Osteoblast (primary cell): ENCODE results near the gene HYAL1. TPM values are rescaled to one million over a fixed set of nuclear protein-coding genes. Genes with fewer than 3 reads are reported as not detected.

Experiments
- DNase-seq: peaks from one replicate; pipeline ENCODE4 v3.0.0; 2011; ENCODE audit warnings: low spot score, mixed read lengths; ENCODE audit not compliant: insufficient read length; ENCODE audit errors: missing footprints
- H2AFZ ChIP-seq: 2 replicates; pipeline ENCODE4 v1.6.0; 2011; ENCODE audit warnings: mild to moderate bottlenecking, low read length
- H3K27ac ChIP-seq: 2 replicates; pipeline ENCODE4 v1.5.1; 2011; ENCODE audit warnings: mild to moderate bottlenecking, low read depth, low read length, moderate library complexity
- H3K27me3 ChIP-seq: 2 replicates; pipeline ENCODE4 v1.6.0; 2012; ENCODE audit warnings: mild to moderate bottlenecking, control low read depth, inconsistent platforms, low read length, moderate library complexity; ENCODE audit not compliant: insufficient read depth
- H3K36me3 ChIP-seq: 2 replicates; pipeline ENCODE4 v1.5.1; 2011; ENCODE audit warnings: mild to moderate bottlenecking, low read length, control low read depth, moderate library complexity; ENCODE audit not compliant: insufficient read depth
- H3K4me1 ChIP-seq: 2 replicates; pipeline ENCODE4 v1.5.1; 2011; ENCODE audit warnings: mild to moderate bottlenecking, low read length, control low read depth, moderate library complexity; ENCODE audit not compliant: insufficient read depth
- H3K4me2 ChIP-seq: 2 replicates; pipeline ENCODE4 v1.6.0; 2011; ENCODE audit warnings: mild to moderate bottlenecking, low read length; ENCODE audit not compliant: insufficient read depth
- H3K4me3 ChIP-seq: fragments of 200-600 bp; sonication (generic); 3 replicates; pipeline ENCODE4 v1.5.1; 2012; ENCODE audit warnings: mild to moderate bottlenecking, low read length, inconsistent platforms; ENCODE audit not compliant: insufficient read depth
- H3K79me2 ChIP-seq: 2 replicates; pipeline ENCODE4 v1.6.0; 2012; ENCODE audit warnings: mild to moderate bottlenecking, low read length, control low read depth, inconsistent platforms; ENCODE audit not compliant: insufficient read depth
- H3K9me3 ChIP-seq: 2 replicates; pipeline ENCODE4 v1.5.1; 2011; ENCODE audit warnings: low read depth, low read length, control low read depth
- H4K20me1 ChIP-seq: 2 replicates; pipeline ENCODE4 v1.6.0; 2012; ENCODE audit warnings: mild to moderate bottlenecking, low read length, control low read depth; ENCODE audit not compliant: insufficient read depth
- CTCF ChIP-seq: IDR thresholded peaks from 2 replicates; pipeline ENCODE4 v1.5.1; 2011; ENCODE audit warnings: mild to moderate bottlenecking, low read depth, low read length, moderate library complexity; ENCODE audit errors: extremely low read depth
- total RNA-seq: library from RNA; depleted of rRNA; stranded (reverse); fragments of >200 nt; gene quantifications from 2 replicates; pipeline ENCODE4 v1.2.3, GENCODE V29; 2012

The HYAL1 gene
- total RNA-seq, 1 donor, result under 0.01 TPM

GRCh38 chr3:50294089-50294488 lies 9.3 kb downstream of the HYAL1 start:
- no peak overlapping the region for H3K4me3 ChIP-seq
- peaks cover 23% of the 10 kb centered on the region for H3K4me1 ChIP-seq
- H3K27me3 ChIP-seq, result no peaks in the 10 kb centered on the region
- H3K4me2 ChIP-seq, result no peak overlapping the region
- no peak for DNase-seq
- no peak overlapping the region for H2AFZ ChIP-seq
- H3K79me2 ChIP-seq, result peaks cover 37% of the 10 kb centered on the region
- H3K9me3 ChIP-seq, result no peaks in the 10 kb centered on the region
- no peaks in the 10 kb centered on the region for H4K20me1 ChIP-seq
- TF ChIP-seq CTCF, result no peak
- H3K27ac ChIP-seq, result no peak overlapping the region
- H3K36me3 ChIP-seq, result peaks cover 15% of the 10 kb centered on the region

GRCh38 chr3:50293079-50293801 lies 10.1 kb downstream of the HYAL1 start:
- Histone ChIP-seq H3K27me3 (no peaks in the 10 kb centered on the region), H3K4me1 (peaks cover 17% of the 10 kb centered on the region), H4K20me1 (no peaks in the 10 kb centered on the region), H3K4me2 (peak overlapping the region; percentile 89), H3K4me3 (peak overlapping the region; percentile 81), H3K79me2 (peaks cover 30% of the 10 kb centered on the region), H3K36me3 (peaks cover 23% of the 10 kb centered on the region), H3K9me3 (no peaks in the 10 kb centered on the region), H2AFZ (peak overlapping the region; percentile 96), H3K27ac (peak overlapping the region; percentile 56)
- no peak for TF ChIP-seq CTCF
- no peak for DNase-seq

- TF ChIP-seq CTCF, result no peak
- Histone ChIP-seq H3K79me2 (peaks cover 25% of the 10 kb centered on the region), H3K9me3 (no peaks in the 10 kb centered on the region), H3K4me1 (peaks cover 14% of the 10 kb centered on the region), H3K4me2 (peak within 1 kb of the TSS; percentile 89), H2AFZ (peak within 1 kb of the TSS; percentile 96), H4K20me1 (no peaks in the 10 kb centered on the region), H3K36me3 (peaks cover 31% of the 10 kb centered on the region), H3K27ac (peak within 1 kb of the TSS; percentile 79), H3K4me3 (peak within 1 kb of the TSS; percentile 81), H3K27me3 (no peaks in the 10 kb centered on the region)
- DNase-seq, result peak; percentile 99
These were observed 11.0 kb downstream of the HYAL1 start, which contains the start of gene IFRD2 for GRCh38 chr3:50292159-50293078. Gene IFRD2, minus strand, starts transcription at chr3:50292429. Its CDS starts 155 bp downstream, at chr3:50292274.
